ENCODE results near the gene PDXDC1.
"Not testable (repeated sequence)": the region's sequence is repeated elsewhere in the genome, so short reads cannot be mapped to it uniquely, and the experiment has no call there.

Gene PDXDC1

GRCh38 chr16:14974656-14975417 lies at the start of gene PDXDC1:
Gene PDXDC1 (plus strand): TSS chr16:14975026. CDS start chr16:14975200, 174 bp downstream.
- peak; percentile 98 for DNase-seq

GRCh38 chr16:14928064-14928714 lies 46.6 kb upstream of the PDXDC1 start:
- DNase-seq = not testable (repeated sequence)

- not testable (repeated sequence) for DNase-seq
These were observed 45.6 kb upstream of the PDXDC1 start for GRCh38 chr16:14929176-14929575.

- DNase-seq = not testable (repeated sequence)
These were observed 44.6 kb upstream of the PDXDC1 start for GRCh38 chr16:14930246-14930645.

DNA sequence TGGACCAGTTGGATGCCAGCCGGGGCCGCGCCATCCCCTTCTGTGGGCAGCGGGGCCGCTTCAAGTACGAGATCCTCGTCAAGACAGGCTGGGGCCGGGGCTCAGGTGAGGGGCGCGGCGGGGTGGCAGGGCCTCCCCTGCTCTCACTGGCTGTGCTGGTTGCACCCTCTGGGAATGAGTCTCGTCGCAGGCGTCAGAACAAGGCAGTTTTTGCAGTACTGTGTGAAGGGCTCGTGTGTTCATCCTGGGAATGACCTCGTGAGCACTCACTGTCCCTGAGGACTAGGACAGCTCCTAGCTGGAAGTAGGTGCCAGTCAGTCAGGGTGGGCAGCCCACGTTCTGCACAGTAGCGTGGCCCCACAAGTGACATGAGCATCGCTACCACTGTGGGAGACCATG lies 43.9 kb upstream of the PDXDC1 start:
- DNase-seq = not testable (repeated sequence)

- DNase-seq = not testable (repeated sequence)
These were observed 42.0 kb upstream of the PDXDC1 start for GRCh38 chr16:14932581-14933375.

- DNase-seq = not testable (repeated sequence)
These were observed 37.7 kb upstream of the PDXDC1 start, which contains the start of gene NPIPA1 for GRCh38 chr16:14937143-14937542. Gene NPIPA1 (plus strand): TSS chr16:14937443. CDS start chr16:14937443, 0 bp downstream.

GRCh38 chr16:14937994-14938393 lies 36.8 kb upstream of the PDXDC1 start:
- not testable (repeated sequence) for DNase-seq

DNA sequence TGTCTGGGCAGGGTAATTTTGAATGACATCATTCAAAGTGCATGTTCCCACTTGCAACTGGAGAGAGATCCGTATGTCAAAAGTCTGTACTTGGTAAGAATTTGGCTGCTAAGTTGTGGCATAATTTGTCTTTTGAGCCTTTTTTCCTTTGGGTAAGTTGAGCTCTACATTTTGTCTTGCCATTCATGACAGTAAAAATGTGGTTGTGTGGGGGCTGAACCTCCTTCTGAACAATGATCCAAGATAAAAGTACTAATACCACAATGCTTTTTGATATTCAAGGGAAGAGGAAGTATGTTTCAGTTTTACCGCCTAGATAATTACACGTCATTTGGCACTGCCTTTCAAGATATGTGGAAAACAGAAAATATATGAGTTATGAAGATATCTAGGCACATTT lies 32.1 kb upstream of the PDXDC1 start:
- not testable (repeated sequence) for DNase-seq

DNA sequence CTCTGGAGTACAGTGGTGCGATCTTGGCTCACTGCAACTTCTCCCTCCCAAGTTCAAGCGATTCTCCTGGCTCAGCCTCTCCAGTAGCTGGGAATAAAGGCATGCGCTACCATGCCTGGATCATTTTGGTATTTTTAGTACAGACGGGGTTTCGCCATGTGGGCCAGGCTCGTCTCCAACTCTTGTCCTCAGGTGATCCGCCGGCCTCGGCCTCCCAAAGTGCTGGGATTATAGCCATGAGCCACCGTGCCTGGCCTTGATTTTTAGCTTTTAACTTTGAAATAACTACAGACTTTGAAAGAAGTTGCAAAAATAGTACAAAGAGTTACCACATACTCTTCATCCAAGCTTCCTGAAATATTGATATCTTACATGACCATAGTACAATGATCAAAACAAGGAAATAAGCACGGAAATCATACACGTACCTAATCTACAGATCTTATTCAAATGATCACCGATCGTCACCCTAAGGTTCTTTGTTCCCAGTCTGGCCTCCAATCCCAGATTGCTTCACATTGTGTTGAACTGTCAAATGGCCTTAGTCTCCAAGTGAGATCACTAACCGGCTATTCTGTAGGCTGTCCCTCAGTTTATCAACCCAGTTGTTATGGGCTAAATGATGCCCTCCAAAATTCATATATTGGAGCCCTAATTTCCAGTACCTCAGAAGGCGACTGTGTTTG lies 19.1 kb upstream of the PDXDC1 start:
- no peak for DNase-seq

DNA sequence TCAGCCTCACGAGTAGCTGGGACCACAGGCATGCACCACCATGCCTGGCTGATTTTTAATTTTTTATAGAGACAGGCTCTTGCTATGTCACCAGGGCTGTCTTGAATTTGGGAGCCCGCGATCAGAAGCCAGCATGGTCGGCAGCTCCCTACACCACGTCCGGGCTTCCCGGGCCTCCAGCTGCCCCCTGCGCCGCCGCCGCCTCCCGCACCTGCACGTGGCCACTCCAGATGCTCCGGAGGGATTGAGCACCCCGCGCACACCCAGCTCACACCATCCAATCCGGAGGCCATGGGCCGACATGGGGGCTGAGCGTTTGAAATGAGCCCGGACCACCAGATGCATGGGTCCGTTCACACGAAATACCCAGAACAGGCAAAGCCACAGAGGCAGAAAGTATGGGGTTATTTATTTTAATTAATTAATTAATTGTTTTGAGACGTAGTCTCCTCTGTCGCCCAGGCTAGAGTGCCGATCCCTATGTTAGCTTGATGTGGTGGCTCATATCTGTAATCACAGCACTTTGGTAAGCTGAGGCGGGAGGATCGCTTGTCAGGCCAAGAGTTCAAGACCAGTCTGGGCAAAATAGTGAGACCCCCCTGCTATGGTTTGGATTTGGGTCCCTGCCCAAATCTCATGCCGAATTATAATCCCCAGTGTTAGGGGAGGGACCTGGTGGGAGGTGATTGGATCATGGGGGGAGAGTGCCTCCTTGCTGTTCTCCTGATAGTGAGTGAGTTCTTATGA lies 17.1 kb upstream of the PDXDC1 start:
- no peak for DNase-seq

DNA sequence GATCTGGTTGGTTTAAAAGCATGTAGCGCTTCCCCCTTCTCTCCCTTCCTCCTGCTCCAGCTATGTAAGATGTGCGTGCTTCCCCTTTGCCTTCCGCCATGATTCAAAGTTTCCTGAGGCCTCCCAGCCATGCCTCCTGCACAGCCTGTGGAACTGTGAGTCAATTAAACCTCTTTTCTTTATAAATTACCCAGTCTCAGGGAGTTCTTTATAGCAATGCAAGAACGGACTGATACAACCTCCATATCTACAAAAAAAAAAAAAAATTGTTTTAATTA lies 16.6 kb upstream of the PDXDC1 start:
- DNase-seq = no peak

DNA sequence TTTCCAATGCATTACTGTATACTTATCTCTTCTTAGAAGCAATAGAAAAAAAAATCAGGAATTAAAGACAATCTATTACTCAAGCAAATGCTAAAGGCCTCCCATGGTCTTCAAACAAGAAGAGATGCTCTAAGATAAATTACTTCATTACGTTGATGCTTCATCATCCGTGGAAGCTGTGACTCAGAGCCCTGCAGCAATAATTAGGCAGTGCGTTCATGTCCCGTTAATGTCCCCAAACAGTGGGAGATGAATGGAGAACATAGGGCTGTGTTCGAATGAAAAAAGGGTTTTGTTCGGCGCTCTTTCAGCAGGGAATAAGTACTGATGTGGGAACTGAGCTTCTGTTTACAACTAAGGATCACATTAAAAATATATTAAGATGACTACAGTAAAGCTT lies 15.9 kb upstream of the PDXDC1 start:
- DNase-seq = no peak

- no peak for DNase-seq
These were observed 13.2 kb upstream of the PDXDC1 start for GRCh38 chr16:14961405-14962186.

- no peak for DNase-seq
These were observed 11.3 kb upstream of the PDXDC1 start for GRCh38 chr16:14963281-14964173.

GRCh38 chr16:14965328-14965727 lies 9.5 kb upstream of the PDXDC1 start:
- no peak for DNase-seq

DNA sequence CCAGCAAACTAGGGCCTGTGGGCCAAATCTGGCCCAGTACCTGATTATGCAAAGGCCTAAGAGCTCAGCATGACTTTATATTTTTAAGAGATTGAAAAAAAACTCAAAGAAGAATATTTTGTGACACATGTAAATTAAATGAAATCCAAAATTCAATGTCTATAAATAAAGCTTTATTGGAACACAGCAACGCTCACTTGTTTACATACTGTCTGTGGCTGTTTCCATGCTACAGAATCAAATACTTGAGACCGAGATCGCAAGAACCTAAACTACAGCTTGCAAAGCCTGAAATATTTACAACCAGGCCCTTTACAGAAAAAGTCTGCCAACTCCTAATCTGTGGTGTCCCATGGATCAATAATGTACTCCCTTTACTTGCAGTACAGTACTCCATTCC lies 5.0 kb upstream of the PDXDC1 start:
- not testable (repeated sequence) for DNase-seq

DNA sequence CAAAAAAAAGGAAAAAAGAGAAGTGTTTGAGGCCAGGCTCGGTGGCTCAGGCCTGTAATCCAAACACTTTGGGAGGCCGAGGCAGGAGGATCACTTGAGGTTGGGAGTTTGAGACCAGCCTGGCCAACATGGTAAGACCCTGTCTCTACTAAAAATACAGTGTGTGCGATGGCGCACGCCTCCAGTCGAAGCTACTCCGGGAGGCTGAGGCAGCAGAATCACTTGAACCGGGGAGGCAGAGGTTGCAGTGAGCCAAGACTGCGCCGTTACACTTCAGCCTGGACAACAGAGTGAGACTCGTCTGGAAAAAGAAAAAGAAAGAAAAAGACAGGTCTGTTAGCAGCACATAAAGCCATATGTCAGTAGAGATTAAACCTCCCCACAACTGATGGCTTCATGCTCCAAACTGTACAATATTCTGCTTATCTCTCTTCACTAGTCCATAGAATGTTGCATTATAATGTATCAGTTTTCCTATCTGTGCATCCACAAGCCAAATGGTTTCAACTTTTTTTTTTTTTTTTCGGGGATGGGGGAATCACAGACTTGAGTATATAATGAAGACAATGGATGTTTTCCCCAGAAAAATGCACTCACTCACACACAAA lies 3.1 kb upstream of the PDXDC1 start:
- DNase-seq = not testable (repeated sequence)

GRCh38 chr16:14973785-14974322 lies 972 bp upstream of the PDXDC1 start:
- DNase-seq = peak; percentile 17

- not testable (repeated sequence) for DNase-seq
These were observed 533 bp upstream of the PDXDC1 start for GRCh38 chr16:14974331-14974655.
